Parathyroid adenoma (tissue), 2 donors: Measurements from ENCODE around the gene LUZP2.

Experiments used
- H2AFZ ChIP-seq: fragments of 300-600 bp; sonication (generic); one replicate; pipeline ENCODE4 v1.7.0; 2017; ENCODE audit warnings: antibody characterized with exemption, mild to moderate bottlenecking
- H3K27ac ChIP-seq: fragments of 300-600 bp; sonication (generic); one replicate; pipeline ENCODE4 v1.7.0; 2017
- H3K27me3 ChIP-seq: fragments of 300-600 bp; sonication (generic); one replicate; pipeline ENCODE4 v1.7.0; 2017; ENCODE audit warnings: low read length; ENCODE audit not compliant: control insufficient read depth, insufficient read depth
- H3K36me3 ChIP-seq: fragments of 300-600 bp; sonication (generic); one replicate; pipeline ENCODE4 v1.7.0; 2017; ENCODE audit warnings: low read length; ENCODE audit not compliant: control insufficient read depth, insufficient read depth
- H3K4me1 ChIP-seq: fragments of 300-600 bp; sonication (generic); one replicate; pipeline ENCODE4 v1.7.0; 2017; ENCODE audit warnings: control low read depth
- H3K4me2 ChIP-seq: fragments of 300-600 bp; sonication (generic); one replicate; pipeline ENCODE4 v1.7.0; 2017; ENCODE audit warnings: low read length
- H3K4me3 ChIP-seq: fragments of 300-600 bp; sonication (generic); one replicate; pipeline ENCODE4 v1.7.0; 2017; ENCODE audit warnings: low read depth, low read length
- H3K79me2 ChIP-seq: fragments of 300-600 bp; sonication (generic); one replicate; pipeline ENCODE4 v1.7.0; 2017; ENCODE audit warnings: control low read depth
- H3K9ac ChIP-seq: fragments of 300-600 bp; sonication (generic); one replicate; pipeline ENCODE4 v1.7.0; 2017; ENCODE audit warnings: mild to moderate bottlenecking
- H3K9me3 ChIP-seq: fragments of 300-600 bp; sonication (generic); one replicate; pipeline ENCODE4 v1.7.0; 2017; ENCODE audit warnings: low read length; ENCODE audit not compliant: control insufficient read depth
- CTCF ChIP-seq: fragments of 300-600 bp; sonication (generic); IDR thresholded peaks from one replicate; pipeline ENCODE4 v1.7.0; 2017; ENCODE audit warnings: antibody characterized with exemption, mild to moderate bottlenecking
- donor health status: primary hyperparathyroidism.

LUZP2 gene

GRCh38 chr11:24773322-24773721 is 276.5 kb downstream of the LUZP2 start:
- Histone ChIP-seq H3K27me3 (no peaks in the 10 kb centered on the region), H3K79me2 (no peaks in the 10 kb centered on the region), H3K9me3 (no peaks in the 10 kb centered on the region), H3K4me3 (no peak overlapping the region), H3K27ac (no peak overlapping the region), H3K9ac (no peak overlapping the region), H3K4me2 (no peak overlapping the region), H3K4me1 (no peaks in the 10 kb centered on the region), H3K36me3 (no peaks in the 10 kb centered on the region), H2AFZ (no peak overlapping the region)
- no peak for TF ChIP-seq CTCF

GRCh38 chr11:24779791-24780190 is 282.9 kb downstream of the LUZP2 start:
- H2AFZ ChIP-seq: no peak overlapping the region
- H3K9me3 ChIP-seq: no peaks in the 10 kb centered on the region
- TF ChIP-seq CTCF: no peak
- H3K4me3 ChIP-seq: no peak overlapping the region
- no peaks in the 10 kb centered on the region for H3K79me2 ChIP-seq
- no peaks in the 10 kb centered on the region for H3K4me1 ChIP-seq
- no peaks in the 10 kb centered on the region for H3K27me3 ChIP-seq
- H3K9ac ChIP-seq: no peak overlapping the region
- no peaks in the 10 kb centered on the region for H3K36me3 ChIP-seq
- no peak overlapping the region for H3K27ac ChIP-seq
- H3K4me2 ChIP-seq: no peak overlapping the region

- Histone ChIP-seq H3K79me2 (no peaks in the 10 kb centered on the region), H3K36me3 (no peaks in the 10 kb centered on the region), H3K27me3 (no peaks in the 10 kb centered on the region), H3K9ac (no peak overlapping the region), H3K4me3 (no peak overlapping the region), H3K27ac (no peak overlapping the region), H3K4me1 (no peaks in the 10 kb centered on the region), H3K4me2 (no peak overlapping the region), H2AFZ (no peak overlapping the region), H3K9me3 (no peaks in the 10 kb centered on the region)
- TF ChIP-seq CTCF: no peak
Measured at GRCh38 chr11:24781288-24781687, 284.4 kb downstream of the LUZP2 start.

GRCh38 chr11:24793479-24793878 is 296.6 kb downstream of the LUZP2 start:
- Histone ChIP-seq H3K27ac (no peak overlapping the region), H3K9me3 (no peaks in the 10 kb centered on the region), H3K27me3 (no peaks in the 10 kb centered on the region), H3K9ac (no peak overlapping the region), H3K4me1 (no peaks in the 10 kb centered on the region), H3K4me3 (no peak overlapping the region), H3K4me2 (no peak overlapping the region), H3K79me2 (no peaks in the 10 kb centered on the region), H2AFZ (no peak overlapping the region), H3K36me3 (no peaks in the 10 kb centered on the region)
- no peak for TF ChIP-seq CTCF

- TF ChIP-seq CTCF: no peak
- Histone ChIP-seq H3K27ac (no peak overlapping the region), H3K4me3 (no peak overlapping the region), H3K79me2 (no peaks in the 10 kb centered on the region), H3K4me2 (no peak overlapping the region), H3K36me3 (no peaks in the 10 kb centered on the region), H3K9ac (no peak overlapping the region), H2AFZ (no peak overlapping the region), H3K27me3 (no peaks in the 10 kb centered on the region), H3K4me1 (no peaks in the 10 kb centered on the region), H3K9me3 (no peaks in the 10 kb centered on the region)
Measured at GRCh38 chr11:24794064-24794463, 297.2 kb downstream of the LUZP2 start.
